DND-41 (cell line): ENCODE measurements around the gene RALGPS1.

Source experiments
- ATAC-seq: fragments of 200-7000 bp; cut with Tn5 transposase; 3 replicates; pipeline ENCODE4 v1.9.1; 2021; ENCODE audit warnings: low read depth; ENCODE audit not compliant: insufficient read depth
- DNase-seq: peaks from one replicate; pipeline ENCODE4 v3.0.0-alpha.2; 2020
- H2AFZ ChIP-seq: 2 replicates; pipeline ENCODE4 v1.6.0; 2012; ENCODE audit warnings: low read depth, low read length
- H3K27ac ChIP-seq: 2 replicates; pipeline ENCODE4 v1.5.1; 2012; ENCODE audit warnings: low read length, inconsistent platforms
- H3K27me3 ChIP-seq: fragments of 200-600 bp; sonication (generic); 2 replicates; pipeline ENCODE4 v1.6.0; 2012; ENCODE audit warnings: low read length, mild to moderate bottlenecking, inconsistent platforms; ENCODE audit not compliant: insufficient read depth, poor library complexity
- H3K36me3 ChIP-seq: 2 replicates; pipeline ENCODE4 v1.5.1; 2012; ENCODE audit warnings: low read length, inconsistent platforms; ENCODE audit not compliant: insufficient read depth
- H3K4me1 ChIP-seq: 2 replicates; pipeline ENCODE4 v1.5.1; 2012; ENCODE audit warnings: mild to moderate bottlenecking, low read length; ENCODE audit not compliant: insufficient read depth
- H3K4me2 ChIP-seq: 2 replicates; pipeline ENCODE4 v1.6.0; 2012; ENCODE audit warnings: mild to moderate bottlenecking, moderate library complexity, low read length, inconsistent platforms; ENCODE audit not compliant: insufficient read depth
- H3K4me3 ChIP-seq, 2 experiments: fragments of 200-600 bp in 1 of 2; shearing (Covaris generic) in 1 of 2; 2 replicates each; pipeline ENCODE4 v1.5.1; 2012 to 2016; ENCODE audit warnings: inconsistent platforms in 2 of 2, low read length in 2 of 2, mild to moderate bottlenecking in 2 of 2, low read depth in 1 of 2, moderate library complexity in 1 of 2
- H3K79me2 ChIP-seq: 2 replicates; pipeline ENCODE4 v1.6.0; 2012; ENCODE audit warnings: low read length, inconsistent platforms; ENCODE audit not compliant: insufficient read depth
- H3K9ac ChIP-seq: 2 replicates; pipeline ENCODE4 v1.6.0; 2012; ENCODE audit warnings: low read depth, mild to moderate bottlenecking, inconsistent platforms, low read length, moderate library complexity
- H3K9me3 ChIP-seq: 2 replicates; pipeline ENCODE4 v1.5.1; 2012; ENCODE audit warnings: low read length, moderate library complexity, mild to moderate bottlenecking, inconsistent platforms; ENCODE audit not compliant: insufficient read depth, severe bottlenecking
- H4K20me1 ChIP-seq: 2 replicates; pipeline ENCODE4 v1.6.0; 2012; ENCODE audit warnings: low read length; ENCODE audit not compliant: insufficient read depth
- EZH2 ChIP-seq: IDR thresholded peaks from 3 replicates; pipeline ENCODE4 v1.6.1; 2012; ENCODE audit warnings: borderline replicate concordance, low read depth, mild to moderate bottlenecking, moderate library complexity, low read length, inconsistent platforms; ENCODE audit not compliant: severe bottlenecking
- TF ChIP-seq, protein P1 (sequence below): IDR thresholded peaks from 2 replicates; pipeline ENCODE4 v1.5.1; 2012; ENCODE audit warnings: borderline replicate concordance, low read length, moderate library complexity, mild to moderate bottlenecking; ENCODE audit not compliant: poor library complexity, severe bottlenecking; ENCODE audit errors: extremely low read depth

Gene RALGPS1

DNA sequence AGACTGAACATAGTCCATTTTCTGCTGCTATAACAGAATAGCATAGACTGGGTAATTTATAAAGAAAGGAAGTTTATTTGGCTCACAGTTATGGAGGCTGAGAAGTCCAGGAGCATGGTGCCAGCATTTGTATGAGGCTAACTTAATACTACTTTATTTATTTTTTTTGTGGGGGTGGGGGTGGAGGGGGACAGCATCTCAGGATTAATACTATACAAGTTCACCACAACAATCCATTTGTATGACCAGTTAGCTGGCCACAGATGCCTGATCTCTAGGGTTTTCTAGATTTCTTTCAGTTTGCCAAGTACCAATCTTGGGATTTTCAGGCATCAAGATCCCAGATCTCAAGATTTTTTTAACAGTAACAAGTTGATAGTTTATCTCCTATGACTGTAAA, 187.6 kb downstream of the RALGPS1 start:
- TF ChIP-seq EZH2, result no peak
- TF ChIP-seq, protein P1, sequence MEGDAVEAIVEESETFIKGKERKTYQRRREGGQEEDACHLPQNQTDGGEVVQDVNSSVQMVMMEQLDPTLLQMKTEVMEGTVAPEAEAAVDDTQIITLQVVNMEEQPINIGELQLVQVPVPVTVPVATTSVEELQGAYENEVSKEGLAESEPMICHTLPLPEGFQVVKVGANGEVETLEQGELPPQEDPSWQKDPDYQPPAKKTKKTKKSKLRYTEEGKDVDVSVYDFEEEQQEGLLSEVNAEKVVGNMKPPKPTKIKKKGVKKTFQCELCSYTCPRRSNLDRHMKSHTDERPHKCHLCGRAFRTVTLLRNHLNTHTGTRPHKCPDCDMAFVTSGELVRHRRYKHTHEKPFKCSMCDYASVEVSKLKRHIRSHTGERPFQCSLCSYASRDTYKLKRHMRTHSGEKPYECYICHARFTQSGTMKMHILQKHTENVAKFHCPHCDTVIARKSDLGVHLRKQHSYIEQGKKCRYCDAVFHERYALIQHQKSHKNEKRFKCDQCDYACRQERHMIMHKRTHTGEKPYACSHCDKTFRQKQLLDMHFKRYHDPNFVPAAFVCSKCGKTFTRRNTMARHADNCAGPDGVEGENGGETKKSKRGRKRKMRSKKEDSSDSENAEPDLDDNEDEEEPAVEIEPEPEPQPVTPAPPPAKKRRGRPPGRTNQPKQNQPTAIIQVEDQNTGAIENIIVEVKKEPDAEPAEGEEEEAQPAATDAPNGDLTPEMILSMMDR, result no peak
- no peaks in the 10 kb centered on the region for H3K36me3 ChIP-seq
- ATAC-seq, result no peak
- H3K79me2 ChIP-seq, result no peaks in the 10 kb centered on the region
- DNase-seq, result no peak
- no peak overlapping the region for H3K4me3 ChIP-seq
- H2AFZ ChIP-seq, result no peak overlapping the region
- no peak overlapping the region for H3K4me2 ChIP-seq
- no peak overlapping the region for H3K9ac ChIP-seq
- H3K9me3 ChIP-seq, result no peaks in the 10 kb centered on the region
- H4K20me1 ChIP-seq, result peaks cover 9% of the 10 kb centered on the region; the same call in 1 of the 2 replicates
- peaks cover 9% of the 10 kb centered on the region for H3K27me3 ChIP-seq
- no peaks in the 10 kb centered on the region for H3K4me1 ChIP-seq
- no peak overlapping the region for H3K27ac ChIP-seq

DNA sequence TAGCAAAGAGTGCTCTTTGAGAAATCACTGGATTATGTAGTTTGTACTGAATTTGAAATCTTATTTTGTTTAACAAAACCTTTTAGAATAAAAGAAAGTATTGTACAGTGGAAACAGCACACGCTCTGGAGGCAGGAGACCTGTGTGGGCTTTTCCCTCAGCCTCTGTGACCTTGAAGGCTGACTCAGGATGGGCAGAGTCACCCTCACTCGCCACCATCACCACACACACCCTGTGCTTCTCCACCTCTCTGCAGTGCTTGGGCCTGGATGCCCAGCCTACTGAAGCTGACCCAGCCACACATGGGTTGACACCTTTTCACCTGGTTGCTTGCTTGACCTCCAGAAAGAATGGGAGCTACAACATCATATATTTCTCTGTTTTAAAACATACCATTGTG, 188.2 kb downstream of the RALGPS1 start:
- no peaks in the 10 kb centered on the region for H3K4me1 ChIP-seq
- ATAC-seq (no peak), DNase-seq (no peak)
- H3K79me2 ChIP-seq, result no peaks in the 10 kb centered on the region
- H3K4me3 ChIP-seq, result no peak overlapping the region
- H3K9ac ChIP-seq, result no peak overlapping the region
- no peak overlapping the region for H3K27ac ChIP-seq
- H3K36me3 ChIP-seq, result no peaks in the 10 kb centered on the region
- no peak for TF ChIP-seq EZH2
- TF ChIP-seq, protein P1, result no peak
- H3K4me2 ChIP-seq, result no peak overlapping the region
- no peaks in the 10 kb centered on the region for H3K9me3 ChIP-seq
- H4K20me1 ChIP-seq, result peaks cover 9% of the 10 kb centered on the region; the same call in 1 of the 2 replicates
- peaks cover 9% of the 10 kb centered on the region for H3K27me3 ChIP-seq
- H2AFZ ChIP-seq, result no peak overlapping the region

DNA sequence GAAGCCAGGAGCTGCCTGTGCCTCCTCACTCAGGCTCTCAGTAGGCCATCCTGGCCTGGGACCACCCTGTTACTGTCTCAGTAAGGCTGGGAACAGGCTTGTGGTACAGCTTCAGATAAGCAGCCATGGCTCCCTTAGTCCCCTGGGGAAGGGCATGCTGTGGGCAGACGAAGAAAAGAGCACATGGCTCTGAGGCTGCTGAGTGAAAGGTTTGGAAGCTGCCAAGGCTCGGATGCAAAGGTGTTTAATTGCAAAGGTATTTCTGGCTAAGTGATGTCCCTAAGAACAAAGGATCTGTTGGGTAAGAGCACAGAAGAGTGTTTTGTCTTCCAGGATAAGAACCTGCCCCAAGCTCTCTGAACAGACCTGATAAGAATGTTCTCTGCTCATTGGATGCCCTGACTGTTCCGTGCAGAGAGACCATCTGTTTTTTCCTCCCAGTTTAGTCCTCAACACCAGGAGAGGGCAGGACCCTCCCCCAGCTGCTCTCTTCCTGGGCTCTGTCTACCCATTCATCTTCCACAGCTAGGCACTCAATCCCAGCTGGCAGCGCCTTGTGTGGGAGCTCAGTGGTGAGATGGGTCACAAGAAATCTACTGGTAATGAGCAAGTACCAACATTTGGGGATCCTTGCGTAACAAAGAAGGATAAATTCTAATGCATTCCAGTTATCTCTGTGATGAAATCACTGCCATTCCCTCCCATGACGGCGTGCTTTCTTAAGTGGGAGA, 190.2 kb downstream of the RALGPS1 start:
- Histone ChIP-seq H3K27ac (no peak overlapping the region), H3K79me2 (no peaks in the 10 kb centered on the region), H3K36me3 (no peaks in the 10 kb centered on the region), H4K20me1 (peaks cover 12% of the 10 kb centered on the region; the same call in 1 of the 2 replicates), H2AFZ (no peak overlapping the region), H3K9ac (no peak overlapping the region), H3K9me3 (no peaks in the 10 kb centered on the region), H3K4me1 (no peaks in the 10 kb centered on the region), H3K27me3 (peaks cover 12% of the 10 kb centered on the region), H3K4me3 (no peak overlapping the region), H3K4me2 (no peak overlapping the region)
- ATAC-seq, result no peak
- TF ChIP-seq EZH2, result no peak
- TF ChIP-seq, protein P1, result no peak
- no peak for DNase-seq
